ENCODE results near the gene CELF2.

Gene CELF2

GRCh38 chr10:11232222-11232961 lies 214.7 kb downstream of the CELF2 start:
- no peaks in the 10 kb centered on the region for H4K20me1 ChIP-seq (ENCODE audit: control insufficient read depth, insufficient read depth, low read depth, low read length)
- H3F3A ChIP-seq (ENCODE audit: control insufficient read depth, insufficient read depth) = no peaks in the 10 kb centered on the region

GRCh38 chr10:11234857-11235531 lies 217.3 kb downstream of the CELF2 start:
- Histone ChIP-seq H3K9me3 (ENCODE audit: control insufficient read depth, insufficient read depth, low read length) (no peaks in the 10 kb centered on the region), H4K20me1 (ENCODE audit: control insufficient read depth, insufficient read depth, low read depth, low read length) (no peaks in the 10 kb centered on the region), H3K36me3 (ENCODE audit: control insufficient read depth, low read length) (no peaks in the 10 kb centered on the region), H3K79me2 (ENCODE audit: control insufficient read depth, low read length) (no peaks in the 10 kb centered on the region), H3K4me3 (ENCODE audit: low read length) (no peak overlapping the region), H3K4me2 (ENCODE audit: low read length) (no peak overlapping the region), H3K27me3 (ENCODE audit: control insufficient read depth, low read length) (peaks cover 52% of the 10 kb centered on the region), H3K9me2 (replicated peaks; ENCODE audit: control insufficient read depth, low read length) (no peaks in the 10 kb centered on the region), H3F3A (ENCODE audit: control insufficient read depth, insufficient read depth) (no peaks in the 10 kb centered on the region), H3K4me1 (ENCODE audit: control insufficient read depth, low read length) (peaks cover 7% of the 10 kb centered on the region; the same call in 1 of the 2 replicates), H3K27ac (ENCODE audit: low read depth, low read length) (no peak overlapping the region)
- TF ChIP-seq EZH2phosphoT487 (IDR thresholded peaks at IDR 0.05; ENCODE audit: borderline replicate concordance, low read length) = no peak
- TF ChIP-seq, protein P1, sequence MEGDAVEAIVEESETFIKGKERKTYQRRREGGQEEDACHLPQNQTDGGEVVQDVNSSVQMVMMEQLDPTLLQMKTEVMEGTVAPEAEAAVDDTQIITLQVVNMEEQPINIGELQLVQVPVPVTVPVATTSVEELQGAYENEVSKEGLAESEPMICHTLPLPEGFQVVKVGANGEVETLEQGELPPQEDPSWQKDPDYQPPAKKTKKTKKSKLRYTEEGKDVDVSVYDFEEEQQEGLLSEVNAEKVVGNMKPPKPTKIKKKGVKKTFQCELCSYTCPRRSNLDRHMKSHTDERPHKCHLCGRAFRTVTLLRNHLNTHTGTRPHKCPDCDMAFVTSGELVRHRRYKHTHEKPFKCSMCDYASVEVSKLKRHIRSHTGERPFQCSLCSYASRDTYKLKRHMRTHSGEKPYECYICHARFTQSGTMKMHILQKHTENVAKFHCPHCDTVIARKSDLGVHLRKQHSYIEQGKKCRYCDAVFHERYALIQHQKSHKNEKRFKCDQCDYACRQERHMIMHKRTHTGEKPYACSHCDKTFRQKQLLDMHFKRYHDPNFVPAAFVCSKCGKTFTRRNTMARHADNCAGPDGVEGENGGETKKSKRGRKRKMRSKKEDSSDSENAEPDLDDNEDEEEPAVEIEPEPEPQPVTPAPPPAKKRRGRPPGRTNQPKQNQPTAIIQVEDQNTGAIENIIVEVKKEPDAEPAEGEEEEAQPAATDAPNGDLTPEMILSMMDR (IDR thresholded peaks at IDR 0.05; ENCODE audit: low read depth, low read length, poor library complexity, severe bottlenecking) = no peak

More at GRCh38 chr10:11232222-11232961, 214.7 kb downstream of the CELF2 start:
- Histone ChIP-seq H3K27ac (ENCODE audit: low read depth, low read length) (no peak overlapping the region), H3K9me2 (replicated peaks; ENCODE audit: control insufficient read depth, low read length) (no peaks in the 10 kb centered on the region), H3K9me3 (ENCODE audit: control insufficient read depth, insufficient read depth, low read length) (no peaks in the 10 kb centered on the region), H3K36me3 (ENCODE audit: control insufficient read depth, low read length) (no peaks in the 10 kb centered on the region), H3K27me3 (ENCODE audit: control insufficient read depth, low read length) (peaks cover 47% of the 10 kb centered on the region), H3K79me2 (ENCODE audit: control insufficient read depth, low read length) (no peaks in the 10 kb centered on the region), H3K4me1 (ENCODE audit: control insufficient read depth, low read length) (peaks cover 10% of the 10 kb centered on the region), H3K4me3 (ENCODE audit: low read length) (no peak overlapping the region), H3K4me2 (ENCODE audit: low read length) (no peak overlapping the region)
- TF ChIP-seq, protein P1 (IDR thresholded peaks at IDR 0.05; ENCODE audit: low read depth, low read length, poor library complexity, severe bottlenecking) = no peak
- no peak for TF ChIP-seq EZH2phosphoT487 (IDR thresholded peaks at IDR 0.05; ENCODE audit: borderline replicate concordance, low read length)

DNA sequence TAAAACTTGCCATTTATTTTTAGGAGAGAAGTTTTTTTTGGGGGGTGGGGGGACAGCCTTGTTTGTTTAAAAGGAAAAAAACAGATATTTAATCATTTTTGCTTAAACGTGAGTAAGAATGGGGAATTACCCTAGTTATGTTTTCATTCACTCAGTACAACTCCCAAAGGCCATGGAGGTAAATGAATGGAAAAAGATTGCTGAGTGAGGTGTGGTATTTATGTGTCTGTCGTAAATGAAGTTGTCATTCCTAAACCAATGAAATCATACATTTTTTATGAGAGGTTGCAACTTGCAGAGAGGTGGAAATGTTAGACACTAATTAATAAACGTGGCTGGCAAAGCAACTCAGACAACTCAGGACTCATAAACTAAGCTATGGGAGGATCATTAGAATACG lies 218.1 kb downstream of the CELF2 start:
- Histone ChIP-seq H3K9me2 (replicated peaks; ENCODE audit: control insufficient read depth, low read length) (no peaks in the 10 kb centered on the region), H4K20me1 (ENCODE audit: control insufficient read depth, insufficient read depth, low read depth, low read length) (no peaks in the 10 kb centered on the region), H3K79me2 (ENCODE audit: control insufficient read depth, low read length) (no peaks in the 10 kb centered on the region), H3F3A (ENCODE audit: control insufficient read depth, insufficient read depth) (no peaks in the 10 kb centered on the region), H3K4me2 (ENCODE audit: low read length) (no peak overlapping the region), H3K36me3 (ENCODE audit: control insufficient read depth, low read length) (no peaks in the 10 kb centered on the region), H3K4me3 (ENCODE audit: low read length) (no peak overlapping the region), H3K9me3 (ENCODE audit: control insufficient read depth, insufficient read depth, low read length) (no peaks in the 10 kb centered on the region), H3K4me1 (ENCODE audit: control insufficient read depth, low read length) (peaks cover 6% of the 10 kb centered on the region; the same call in 1 of the 2 replicates), H3K27ac (ENCODE audit: low read depth, low read length) (no peak overlapping the region), H3K27me3 (ENCODE audit: control insufficient read depth, low read length) (peaks cover 57% of the 10 kb centered on the region)
- TF ChIP-seq, protein P1 (IDR thresholded peaks at IDR 0.05; ENCODE audit: low read depth, low read length, poor library complexity, severe bottlenecking) = no peak

All from DOHH2 (cell line).